Nucleus accumbens (tissue), 56 donors: ENCODE measurements around the gene FZD8.
"Not testable (repeated sequence)": the region's sequence is repeated elsewhere in the genome, so short reads cannot be mapped to it uniquely, and the experiment has no call there.

Experiments used
- DNase-seq, 56 donors: peaks; one replicate each; lab custom pipeline; 2025; lab: John Stamatoyannopoulos, UW

The FZD8 gene

GRCh38 chr10:35642035-35642792 is at the start of gene FZD8:
TSS of gene FZD8 (minus strand) at chr10:35642296. CDS start at chr10:35641429, 867 bp downstream.
- DNase-seq: peak in 55 of 56 donors; percentile 39 to 93 (median 80)

GRCh38 chr10:35691522-35692236 is 49.6 kb upstream of the FZD8 start:
- no peak for DNase-seq

GRCh38 chr10:35690534-35690933 is 48.4 kb upstream of the FZD8 start:
- no peak for DNase-seq

GRCh38 chr10:35685858-35686257 is 43.8 kb upstream of the FZD8 start:
- not testable (repeated sequence) for DNase-seq

- no peak for DNase-seq
Observed at GRCh38 chr10:35685402-35685801, 43.3 kb upstream of the FZD8 start.

- no peak for DNase-seq
Observed at GRCh38 chr10:35684586-35684985, 42.5 kb upstream of the FZD8 start.

GRCh38 chr10:35675846-35676245 is 33.8 kb upstream of the FZD8 start:
- DNase-seq: no peak

GRCh38 chr10:35674843-35675242 is 32.7 kb upstream of the FZD8 start:
- DNase-seq: no peak

- DNase-seq: no peak
Observed at GRCh38 chr10:35668865-35669650, 27.0 kb upstream of the FZD8 start.

- no peak for DNase-seq
Observed at GRCh38 chr10:35667971-35668370, 25.9 kb upstream of the FZD8 start.

- DNase-seq: no peak
Observed at GRCh38 chr10:35667270-35667889, 25.3 kb upstream of the FZD8 start.

- DNase-seq: no peak
Observed at GRCh38 chr10:35661236-35661635, 19.1 kb upstream of the FZD8 start.

GRCh38 chr10:35659456-35659855 is 17.4 kb upstream of the FZD8 start:
- no peak for DNase-seq

GRCh38 chr10:35657621-35658020 is 15.5 kb upstream of the FZD8 start:
- DNase-seq: no peak

- DNase-seq: no peak
Observed at GRCh38 chr10:35652824-35653223, 10.7 kb upstream of the FZD8 start.

GRCh38 chr10:35650894-35651293 is 8.8 kb upstream of the FZD8 start:
- no peak for DNase-seq

GRCh38 chr10:35644050-35644950 is 2.2 kb upstream of the FZD8 start:
- DNase-seq: peak in 1 of 56 donors; percentile 5

GRCh38 chr10:35643151-35644049 is 1.3 kb upstream of the FZD8 start:
- DNase-seq: peak in 51 of 56 donors; percentile 11 to 82 (median 42)

GRCh38 chr10:35642793-35643114 is 658 bp upstream of the FZD8 start:
- DNase-seq: no peak
